Right lobe of liver (tissue), 4 donors: ENCODE results near the gene FAM78A.

Experiments
- POLR2A ChIP-seq: fragments of 450-650 bp; IDR thresholded peaks from one replicate; pipeline ENCODE4 v1.6.1; 2017; ENCODE audit warnings: antibody characterized with exemption, mild to moderate bottlenecking
- TF ChIP-seq, protein P1 (sequence below), 4 donors: fragments of 200-600 bp in 3 of 4; fragments of 450-650 bp in 1 of 4; IDR thresholded peaks; one replicate each; pipeline versions ENCODE4 v1.5.1 to v1.8.0; 2016 to 2022; ENCODE audit warnings: antibody characterized with exemption in 4 of 4, mild to moderate bottlenecking in 2 of 4
- donor health status: DM: no; HTN: no; CAD: no.
- donor health status: DM: no; HTN: no; CAD: no.
- donor health status: DM: no; HTN: yes; CAD: no.

DNA sequence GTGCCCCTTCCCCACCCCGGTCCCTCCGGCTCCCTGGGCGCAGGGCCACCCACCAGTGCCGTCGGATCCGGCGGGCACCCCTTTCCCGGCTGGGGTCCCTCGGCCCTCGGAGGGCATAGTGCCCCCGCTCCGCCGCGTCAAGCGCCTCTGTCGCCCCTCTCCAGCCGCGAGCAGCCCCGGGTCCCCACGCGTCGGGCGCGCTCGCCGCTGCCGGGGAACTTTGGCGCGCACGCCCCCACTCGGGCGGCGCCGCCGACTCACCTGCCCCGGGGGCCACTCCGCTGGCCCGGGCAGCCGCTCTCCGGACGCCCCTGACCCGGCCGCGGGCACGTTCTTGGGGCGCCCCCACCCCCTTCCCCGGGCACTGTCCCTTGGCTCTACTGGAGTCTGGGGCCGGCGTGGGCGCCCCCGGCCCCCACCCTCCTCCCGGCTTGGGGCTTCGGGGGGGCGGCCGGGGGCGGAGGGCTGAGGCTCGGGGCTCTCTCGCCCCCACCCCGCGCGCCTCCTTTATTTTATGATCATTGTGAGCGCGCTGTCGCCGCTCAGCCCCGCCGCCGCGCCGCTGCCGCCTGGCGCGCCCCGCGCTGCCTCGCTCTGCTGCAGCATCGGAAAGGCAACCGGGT, 1.1 kb upstream of the FAM78A start:
- TF ChIP-seq, protein P1, sequence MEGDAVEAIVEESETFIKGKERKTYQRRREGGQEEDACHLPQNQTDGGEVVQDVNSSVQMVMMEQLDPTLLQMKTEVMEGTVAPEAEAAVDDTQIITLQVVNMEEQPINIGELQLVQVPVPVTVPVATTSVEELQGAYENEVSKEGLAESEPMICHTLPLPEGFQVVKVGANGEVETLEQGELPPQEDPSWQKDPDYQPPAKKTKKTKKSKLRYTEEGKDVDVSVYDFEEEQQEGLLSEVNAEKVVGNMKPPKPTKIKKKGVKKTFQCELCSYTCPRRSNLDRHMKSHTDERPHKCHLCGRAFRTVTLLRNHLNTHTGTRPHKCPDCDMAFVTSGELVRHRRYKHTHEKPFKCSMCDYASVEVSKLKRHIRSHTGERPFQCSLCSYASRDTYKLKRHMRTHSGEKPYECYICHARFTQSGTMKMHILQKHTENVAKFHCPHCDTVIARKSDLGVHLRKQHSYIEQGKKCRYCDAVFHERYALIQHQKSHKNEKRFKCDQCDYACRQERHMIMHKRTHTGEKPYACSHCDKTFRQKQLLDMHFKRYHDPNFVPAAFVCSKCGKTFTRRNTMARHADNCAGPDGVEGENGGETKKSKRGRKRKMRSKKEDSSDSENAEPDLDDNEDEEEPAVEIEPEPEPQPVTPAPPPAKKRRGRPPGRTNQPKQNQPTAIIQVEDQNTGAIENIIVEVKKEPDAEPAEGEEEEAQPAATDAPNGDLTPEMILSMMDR (IDR thresholded peaks at IDR 0.05), result peak in 1 of 4 donors; percentile 5
- no peak for TF ChIP-seq POLR2A
